Fibroblast of skin of left quadriceps (primary cell): Measurements from ENCODE around the gene UBXN6.

Experiments
- DNase-seq, 2 experiments: peaks; one replicate each; pipeline ENCODE4 v3.0.0-alpha.2; 2013; ENCODE audit warnings: low read depth in 2 of 2

The UBXN6 gene

GRCh38 chr19:4457654-4458395, at the start of gene UBXN6:
Gene UBXN6 (minus strand): TSS chr19:4457794. CDS start chr19:4457697, 97 bp downstream.
- peak; percentile 96 to 97 for DNase-seq

GRCh38 chr19:4507150-4507452, 49.5 kb upstream of the UBXN6 start:
- DNase-seq: no peak

GRCh38 chr19:4506449-4507149, 49.0 kb upstream of the UBXN6 start:
- peak; percentile 10 to 21 for DNase-seq

GRCh38 chr19:4505570-4506448, 48.2 kb upstream of the UBXN6 start:
- DNase-seq: no peak

GRCh38 chr19:4504891-4505569, 47.4 kb upstream of the UBXN6 start:
- DNase-seq: no peak

- no peak for DNase-seq
These were observed 46.7 kb upstream of the UBXN6 start for GRCh38 chr19:4504297-4504701.

- DNase-seq: no peak
These were observed 46.2 kb upstream of the UBXN6 start for GRCh38 chr19:4503825-4504170.

- no peak for DNase-seq
These were observed 45.7 kb upstream of the UBXN6 start for GRCh38 chr19:4503132-4503824.

- DNase-seq: no peak
These were observed 44.9 kb upstream of the UBXN6 start for GRCh38 chr19:4502282-4503131.

GRCh38 chr19:4501691-4502090, 44.1 kb upstream of the UBXN6 start:
- DNase-seq: no peak

GRCh38 chr19:4500841-4501591, 43.4 kb upstream of the UBXN6 start:
- DNase-seq: no peak

GRCh38 chr19:4499855-4500254, 42.3 kb upstream of the UBXN6 start:
- no peak for DNase-seq

- no peak for DNase-seq
These were observed 41.7 kb upstream of the UBXN6 start for GRCh38 chr19:4499318-4499717.

- DNase-seq: no peak
These were observed 41.1 kb upstream of the UBXN6 start for GRCh38 chr19:4498694-4499093.

- DNase-seq: no peak
These were observed 40.3 kb upstream of the UBXN6 start for GRCh38 chr19:4497770-4498389.

GRCh38 chr19:4496304-4496703, 38.7 kb upstream of the UBXN6 start:
- DNase-seq: no peak

- no peak for DNase-seq
These were observed 37.9 kb upstream of the UBXN6 start for GRCh38 chr19:4495471-4495870.

GRCh38 chr19:4494691-4495064, 37.1 kb upstream of the UBXN6 start:
- DNase-seq: no peak

- no peak for DNase-seq
These were observed 36.5 kb upstream of the UBXN6 start for GRCh38 chr19:4493929-4494690.
